ENCODE data around the gene LRRC18.

Gene LRRC18

DNA sequence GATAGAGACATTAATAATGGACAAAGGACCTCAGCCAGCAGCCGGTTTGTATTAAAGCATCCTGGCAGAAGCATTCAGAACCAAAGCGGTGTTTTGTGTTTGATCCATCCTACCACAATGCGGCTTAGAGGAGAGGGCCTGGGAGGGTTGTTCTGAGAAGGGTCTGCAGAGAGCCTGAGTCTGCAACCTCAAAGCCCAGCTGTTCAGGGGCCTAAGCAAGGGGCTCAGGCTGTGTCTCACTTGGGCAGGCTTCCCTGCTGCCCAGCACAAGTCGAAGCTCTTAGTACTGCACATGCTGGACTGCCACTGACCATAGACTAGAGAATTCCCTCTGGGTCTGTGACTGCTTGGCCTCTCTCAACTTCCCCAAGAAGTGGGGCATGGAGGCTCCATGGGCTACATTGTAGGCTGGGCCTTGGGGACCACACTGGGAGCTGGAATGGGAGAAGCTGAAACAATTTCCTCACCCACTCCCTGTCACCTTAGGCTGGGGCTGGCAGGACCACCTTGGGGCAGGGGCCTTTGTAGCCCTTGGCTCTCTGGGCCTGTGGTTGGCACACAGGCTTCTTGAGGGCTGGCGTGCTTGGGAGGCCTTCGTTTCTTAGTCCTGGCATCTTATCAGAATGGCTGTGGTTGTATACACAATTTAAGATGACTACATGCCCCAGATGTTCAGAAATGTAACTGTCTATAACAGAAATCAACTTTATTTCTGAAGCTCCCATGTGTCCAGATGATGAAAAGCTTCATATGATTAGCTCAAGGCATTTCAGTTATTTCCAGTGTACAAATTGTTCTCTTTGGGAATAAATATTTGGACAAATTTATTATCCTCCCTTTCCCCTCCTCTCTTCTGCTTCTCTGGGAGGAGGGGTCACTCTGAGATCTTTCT, 44.5 kb downstream of the LRRC18 start:
- TF ChIP-seq, protein P1, sequence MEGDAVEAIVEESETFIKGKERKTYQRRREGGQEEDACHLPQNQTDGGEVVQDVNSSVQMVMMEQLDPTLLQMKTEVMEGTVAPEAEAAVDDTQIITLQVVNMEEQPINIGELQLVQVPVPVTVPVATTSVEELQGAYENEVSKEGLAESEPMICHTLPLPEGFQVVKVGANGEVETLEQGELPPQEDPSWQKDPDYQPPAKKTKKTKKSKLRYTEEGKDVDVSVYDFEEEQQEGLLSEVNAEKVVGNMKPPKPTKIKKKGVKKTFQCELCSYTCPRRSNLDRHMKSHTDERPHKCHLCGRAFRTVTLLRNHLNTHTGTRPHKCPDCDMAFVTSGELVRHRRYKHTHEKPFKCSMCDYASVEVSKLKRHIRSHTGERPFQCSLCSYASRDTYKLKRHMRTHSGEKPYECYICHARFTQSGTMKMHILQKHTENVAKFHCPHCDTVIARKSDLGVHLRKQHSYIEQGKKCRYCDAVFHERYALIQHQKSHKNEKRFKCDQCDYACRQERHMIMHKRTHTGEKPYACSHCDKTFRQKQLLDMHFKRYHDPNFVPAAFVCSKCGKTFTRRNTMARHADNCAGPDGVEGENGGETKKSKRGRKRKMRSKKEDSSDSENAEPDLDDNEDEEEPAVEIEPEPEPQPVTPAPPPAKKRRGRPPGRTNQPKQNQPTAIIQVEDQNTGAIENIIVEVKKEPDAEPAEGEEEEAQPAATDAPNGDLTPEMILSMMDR (IDR thresholded peaks at IDR 0.05; ENCODE audit: low read depth, low read length): no peak
- peak; percentile 23 for DNase-seq (ENCODE audit: extremely low read depth, low read depth)

DNA sequence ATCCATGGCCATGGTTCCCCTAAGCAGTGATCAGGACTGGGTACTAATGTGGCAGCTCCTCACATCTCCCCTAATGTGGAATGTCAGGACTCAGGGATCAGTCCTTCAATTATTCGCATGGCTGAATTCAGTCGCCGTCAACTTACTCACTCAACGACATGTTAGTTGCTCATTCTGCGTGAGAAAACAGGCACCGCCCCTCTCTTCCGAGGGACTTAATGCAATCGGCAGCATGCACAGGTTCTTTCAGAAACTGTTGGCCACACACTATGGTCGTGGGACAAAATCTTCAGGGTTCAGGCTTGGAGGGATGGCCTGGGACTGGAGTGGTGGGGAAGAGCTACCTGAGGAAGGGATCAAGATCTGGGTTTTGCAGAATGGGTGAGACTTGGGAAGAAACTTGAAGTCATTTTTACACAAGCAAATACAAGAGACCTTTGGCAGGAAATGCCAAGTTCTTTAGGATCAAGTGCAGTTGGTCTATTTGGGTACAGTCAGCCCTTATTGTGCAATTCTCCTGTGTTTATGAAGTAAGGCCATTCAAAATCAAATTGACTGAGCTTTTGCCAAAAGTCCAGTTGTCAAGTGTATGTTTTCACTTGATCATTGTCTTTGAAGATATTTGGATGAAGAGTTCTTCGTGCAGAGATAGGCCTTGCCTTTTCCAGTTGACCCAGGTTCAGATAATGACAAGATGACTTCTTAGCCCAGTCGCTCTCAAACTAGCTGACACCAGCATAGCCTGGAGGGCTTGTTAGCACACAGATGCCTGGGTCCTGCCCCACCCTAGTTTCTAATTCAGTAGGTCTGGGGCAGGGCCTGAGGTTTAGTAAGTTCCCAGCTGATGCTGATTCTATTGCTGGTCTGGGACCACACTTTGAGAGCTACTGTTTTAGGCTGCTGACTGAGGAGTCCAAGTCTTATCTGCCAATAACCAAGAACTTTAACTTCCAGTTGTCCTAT, 48.5 kb downstream of the LRRC18 start:
- TF ChIP-seq, protein P1 (IDR thresholded peaks at IDR 0.05; ENCODE audit: low read depth, low read length): no peak
- no peak for DNase-seq (ENCODE audit: extremely low read depth, low read depth)

- no peak for DNase-seq (ENCODE audit: extremely low read depth, low read depth)
- TF ChIP-seq, protein P1 (IDR thresholded peaks at IDR 0.05; ENCODE audit: low read depth, low read length): no peak
Measured at GRCh38 chr10:48887982-48888381, 51.7 kb downstream of the LRRC18 start.

DNA sequence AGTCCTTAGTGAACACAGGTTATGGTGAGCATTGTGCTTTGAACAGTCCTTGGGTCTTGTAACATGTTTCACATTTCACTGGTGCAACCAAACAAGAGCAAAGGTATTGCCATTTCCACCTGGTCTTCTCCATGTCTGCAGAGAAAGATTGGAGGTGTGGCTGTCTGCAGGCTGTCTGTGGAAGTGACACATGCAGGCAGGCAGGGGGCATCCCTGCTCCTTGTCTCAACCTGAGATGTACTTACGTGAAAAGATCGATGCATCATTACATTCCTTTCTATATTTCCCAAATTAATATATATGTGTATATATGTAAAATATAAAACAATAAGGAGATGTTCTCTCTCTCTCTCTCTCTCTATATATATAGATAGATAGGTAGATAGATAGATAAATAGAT, 54.3 kb downstream of the LRRC18 start:
- TF ChIP-seq, protein P1 (IDR thresholded peaks at IDR 0.05; ENCODE audit: low read depth, low read length): peak; percentile 46
- DNase-seq (ENCODE audit: extremely low read depth, low read depth): no peak

- TF ChIP-seq, protein P1 (IDR thresholded peaks at IDR 0.05; ENCODE audit: low read depth, low read length): no peak
- no peak for DNase-seq (ENCODE audit: extremely low read depth, low read depth)
Measured at GRCh38 chr10:48884179-48885045, 55.2 kb downstream of the LRRC18 start.

DNA sequence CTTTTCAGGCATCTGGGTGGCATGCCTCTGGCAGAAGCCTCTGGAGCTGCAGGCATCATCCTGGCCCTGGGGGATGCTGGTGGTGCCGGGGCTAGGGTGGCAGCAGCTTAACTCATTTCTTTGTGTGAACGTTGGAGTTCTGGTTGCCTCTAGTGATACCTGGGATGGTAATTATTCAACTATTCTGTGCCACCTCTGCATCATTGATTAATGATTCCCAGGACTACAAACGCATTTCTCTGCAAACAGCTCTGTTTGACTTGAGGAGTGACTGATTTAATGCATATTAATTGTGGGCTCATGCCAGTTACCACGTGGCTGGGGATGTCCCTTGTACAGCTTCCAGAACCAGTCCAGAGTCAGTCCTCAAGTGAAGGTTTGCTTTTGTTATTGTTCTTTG, 55.9 kb downstream of the LRRC18 start:
- DNase-seq (ENCODE audit: extremely low read depth, low read depth): no peak
- TF ChIP-seq, protein P1 (IDR thresholded peaks at IDR 0.05; ENCODE audit: low read depth, low read length): no peak
